ENCODE results near the gene NXPH1.

- no peak for TF ChIP-seq TEAD4 (IDR thresholded peaks at IDR 0.05)
- TF ChIP-seq EP300 (IDR thresholded peaks at IDR 0.05; ENCODE audit: borderline replicate concordance), result no peak
- no peak for TF ChIP-seq RAD21 (IDR thresholded peaks at IDR 0.05; ENCODE audit: low read depth)
- TF ChIP-seq MAX (IDR thresholded peaks at IDR 0.05), result no peak
- TF ChIP-seq CEBPB (IDR thresholded peaks at IDR 0.05), result no peak
- no peak for TF ChIP-seq EGR1 (IDR thresholded peaks at IDR 0.05)
- TF ChIP-seq REST (IDR thresholded peaks at IDR 0.05; ENCODE audit: low read depth), result no peak
- TF ChIP-seq ZBTB7A (IDR thresholded peaks at IDR 0.05; ENCODE audit: low read depth), result no peak
- TF ChIP-seq TCF12 (IDR thresholded peaks at IDR 0.05; ENCODE audit: low read depth), result no peak
- TF ChIP-seq FOXM1 (IDR thresholded peaks at IDR 0.05; ENCODE audit: borderline replicate concordance, low read depth), result no peak
- no peak for TF ChIP-seq CREB1 (IDR thresholded peaks at IDR 0.05; ENCODE audit: low read depth)
- TF ChIP-seq USF1 (IDR thresholded peaks at IDR 0.05), result no peak
- TF ChIP-seq YY1 (IDR thresholded peaks at IDR 0.05; ENCODE audit: low read depth), result no peak
These were observed 81.5 kb downstream of the NXPH1 start for GRCh38 chr7:8514781-8515519.
